Measurements from ENCODE around the gene PREP. TPM values are rescaled to one million over a fixed set of nuclear protein-coding genes. Genes with fewer than 3 reads are reported as not detected.

The PREP gene
- total RNA-seq, 1 donor = 17.7 TPM

- Histone ChIP-seq H2AFZ (ENCODE audit: low read length) (no peak overlapping the region), H4K20me1 (ENCODE audit: insufficient read depth, low read length) (peaks cover 8% of the 10 kb centered on the region), H3K4me2 (ENCODE audit: insufficient read depth, low read length) (no peak overlapping the region), H3K27me3 (ENCODE audit: insufficient read depth, low read length) (no peaks in the 10 kb centered on the region), H3K9me3 (ENCODE audit: low read depth, low read length) (no peaks in the 10 kb centered on the region), H3K27ac (ENCODE audit: low read depth, low read length) (no peak overlapping the region), H3K36me3 (ENCODE audit: insufficient read depth, low read length) (peaks cover 6% of the 10 kb centered on the region), H3K4me1 (ENCODE audit: insufficient read depth, low read length) (no peaks in the 10 kb centered on the region), H3K4me3 (ENCODE audit: insufficient read depth, low read length) (no peak overlapping the region), H3K79me2 (ENCODE audit: insufficient read depth, low read length) (no peaks in the 10 kb centered on the region)
- no peak for DNase-seq (ENCODE audit: insufficient read length, low spot score, missing footprints)
- TF ChIP-seq CTCF (IDR thresholded peaks at IDR 0.05; ENCODE audit: extremely low read depth, low read depth, low read length) = no peak
These were observed 65.9 kb downstream of the PREP start for GRCh38 chr6:105336986-105337385.

GRCh38 chr6:105332576-105332975, 70.3 kb downstream of the PREP start:
- no peaks in the 10 kb centered on the region for H3K27me3 ChIP-seq (ENCODE audit: insufficient read depth, low read length)
- no peak overlapping the region for H2AFZ ChIP-seq (ENCODE audit: low read length)

GRCh38 chr6:105331927-105332326, 71.0 kb downstream of the PREP start:
- H3K79me2 ChIP-seq (ENCODE audit: insufficient read depth, low read length) = no peaks in the 10 kb centered on the region
- no peak for TF ChIP-seq CTCF (IDR thresholded peaks at IDR 0.05; ENCODE audit: extremely low read depth, low read depth, low read length)
- H3K36me3 ChIP-seq (ENCODE audit: insufficient read depth, low read length) = peaks cover 14% of the 10 kb centered on the region
- H3K4me1 ChIP-seq (ENCODE audit: insufficient read depth, low read length) = peaks cover 8% of the 10 kb centered on the region
- H4K20me1 ChIP-seq (ENCODE audit: insufficient read depth, low read length) = peaks cover 11% of the 10 kb centered on the region
- DNase-seq (ENCODE audit: insufficient read length, low spot score, missing footprints) = no peak
- no peak overlapping the region for H2AFZ ChIP-seq (ENCODE audit: low read length)
- H3K4me2 ChIP-seq (ENCODE audit: insufficient read depth, low read length) = no peak overlapping the region
- no peak overlapping the region for H3K27ac ChIP-seq (ENCODE audit: low read depth, low read length)
- no peak overlapping the region for H3K4me3 ChIP-seq (ENCODE audit: insufficient read depth, low read length)
- no peaks in the 10 kb centered on the region for H3K9me3 ChIP-seq (ENCODE audit: low read depth, low read length)
- no peaks in the 10 kb centered on the region for H3K27me3 ChIP-seq (ENCODE audit: insufficient read depth, low read length)

More at GRCh38 chr6:105332576-105332975, 70.3 kb downstream of the PREP start:
- H3K27ac ChIP-seq (ENCODE audit: low read depth, low read length) = no peak overlapping the region
- no peak for DNase-seq (ENCODE audit: insufficient read length, low spot score, missing footprints)
- TF ChIP-seq CTCF (IDR thresholded peaks at IDR 0.05; ENCODE audit: extremely low read depth, low read depth, low read length) = no peak
- no peaks in the 10 kb centered on the region for H3K9me3 ChIP-seq (ENCODE audit: low read depth, low read length)
- H3K4me2 ChIP-seq (ENCODE audit: insufficient read depth, low read length) = no peak overlapping the region
- peaks cover 14% of the 10 kb centered on the region for H3K36me3 ChIP-seq (ENCODE audit: insufficient read depth, low read length)
- H3K4me3 ChIP-seq (ENCODE audit: insufficient read depth, low read length) = no peak overlapping the region
- H4K20me1 ChIP-seq (ENCODE audit: insufficient read depth, low read length) = peaks cover 10% of the 10 kb centered on the region
- no peaks in the 10 kb centered on the region for H3K79me2 ChIP-seq (ENCODE audit: insufficient read depth, low read length)
- H3K4me1 ChIP-seq (ENCODE audit: insufficient read depth, low read length) = peaks cover 2% of the 10 kb centered on the region

GRCh38 chr6:105330913-105331312, 72.0 kb downstream of the PREP start:
- no peak overlapping the region for H3K4me3 ChIP-seq (ENCODE audit: insufficient read depth, low read length)
- no peak overlapping the region for H3K4me2 ChIP-seq (ENCODE audit: insufficient read depth, low read length)
- H3K9me3 ChIP-seq (ENCODE audit: low read depth, low read length) = no peaks in the 10 kb centered on the region
- TF ChIP-seq CTCF (IDR thresholded peaks at IDR 0.05; ENCODE audit: extremely low read depth, low read depth, low read length) = no peak
- no peak overlapping the region for H2AFZ ChIP-seq (ENCODE audit: low read length)
- no peaks in the 10 kb centered on the region for H3K27me3 ChIP-seq (ENCODE audit: insufficient read depth, low read length)
- no peak overlapping the region for H3K27ac ChIP-seq (ENCODE audit: low read depth, low read length)
- DNase-seq (ENCODE audit: insufficient read length, low spot score, missing footprints) = no peak
- peaks cover 14% of the 10 kb centered on the region for H3K36me3 ChIP-seq (ENCODE audit: insufficient read depth, low read length)
- H4K20me1 ChIP-seq (ENCODE audit: insufficient read depth, low read length) = peaks cover 19% of the 10 kb centered on the region
- peaks cover 15% of the 10 kb centered on the region for H3K4me1 ChIP-seq (ENCODE audit: insufficient read depth, low read length)
- no peaks in the 10 kb centered on the region for H3K79me2 ChIP-seq (ENCODE audit: insufficient read depth, low read length)
